ENCODE data around the gene MEIOSIN. TPM values are rescaled to one million over a fixed set of nuclear protein-coding genes. Genes with fewer than 3 reads are reported as not detected.

Gene MEIOSIN
- total and polyA plus RNA-seq, 2 of the 13 experiments (the other 11 are each of a cell fraction or from before 2014, with no cell fraction given) = not detected

DNA sequence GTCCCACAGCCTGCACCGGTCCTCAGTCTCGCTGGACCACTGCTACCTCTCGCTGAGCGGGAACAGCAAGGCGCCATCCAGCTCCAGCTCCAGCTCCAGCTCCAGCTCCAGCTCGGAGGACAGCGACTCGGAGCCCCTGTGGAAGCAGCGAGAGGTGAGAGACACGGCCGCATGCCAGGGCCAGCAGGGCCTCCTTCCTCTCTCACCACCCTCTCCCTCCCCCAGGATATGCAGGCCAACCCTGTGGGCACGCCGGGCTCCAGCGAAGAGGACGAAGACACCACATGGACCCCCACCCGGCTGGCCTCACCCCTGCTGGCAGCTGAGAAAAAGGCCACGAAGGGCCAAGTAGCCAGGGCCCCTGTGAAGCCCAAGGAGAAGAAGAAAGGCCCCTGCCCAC, 28.5 kb downstream of the MEIOSIN start:
- Histone ChIP-seq H3K36me3 (replicated peaks in 1 of 2; ENCODE audit: control insufficient read depth in 1 of 2, insufficient read depth in 2 of 2, low read length in 2 of 2) (no peaks in the 10 kb centered on the region), H3K27ac (ENCODE audit: extremely low read length, insufficient read depth, low read length) (no peak overlapping the region), H3K79me2 (ENCODE audit: insufficient read depth, low read length) (no peaks in the 10 kb centered on the region), H3K9ac (ENCODE audit: insufficient read depth, low read depth, low read length) (no peak overlapping the region), H2AFZ (ENCODE audit: low read length) (no peak overlapping the region), H3K4me3 (replicated peaks in 1 of 3; ENCODE audit: insufficient read depth in 1 of 3, low read depth in 2 of 3, low read length in 3 of 3) (no peak overlapping the region), H3K4me1 (ENCODE audit: insufficient read depth, low read length) (peaks cover 25% of the 10 kb centered on the region), H3K4me2 (ENCODE audit: low read depth, low read length) (no peak overlapping the region), H4K20me1 (ENCODE audit: insufficient read depth, low read length) (no peaks in the 10 kb centered on the region), H3K9me3 (ENCODE audit: low read length) (no peaks in the 10 kb centered on the region), H3K27me3 (ENCODE audit: control insufficient read depth in 1 of 2, insufficient read depth in 2 of 2, low read length in 2 of 2) (peaks cover 12 to 41% of the 10 kb centered on the region in 2 experiments; a peak in 4 of 5 replicates)
- no peak for ATAC-seq
- no peak for DNase-seq (ENCODE audit: low spot score)
- 36% methylated on average over 12 of the region's 17 CpGs for WGBS (ENCODE audit: low lambda C conversion rate)
- no peak for TF ChIP-seq IKZF1 (IDR thresholded peaks at IDR 0.05)
- no peak for TF ChIP-seq ZNF224 (CRISPR knock-in tag; IDR thresholded peaks at IDR 0.05)
- peak; percentile 73; the same call in 1 of the 2 replicates for TF ChIP-seq ZSCAN25 (CRISPR knock-in tag; IDR thresholded peaks at IDR 0.05)
- TF ChIP-seq TARDBP (CRISPR knock-in tag; IDR thresholded peaks at IDR 0.05) = no peak
- TF ChIP-seq, protein P1, sequence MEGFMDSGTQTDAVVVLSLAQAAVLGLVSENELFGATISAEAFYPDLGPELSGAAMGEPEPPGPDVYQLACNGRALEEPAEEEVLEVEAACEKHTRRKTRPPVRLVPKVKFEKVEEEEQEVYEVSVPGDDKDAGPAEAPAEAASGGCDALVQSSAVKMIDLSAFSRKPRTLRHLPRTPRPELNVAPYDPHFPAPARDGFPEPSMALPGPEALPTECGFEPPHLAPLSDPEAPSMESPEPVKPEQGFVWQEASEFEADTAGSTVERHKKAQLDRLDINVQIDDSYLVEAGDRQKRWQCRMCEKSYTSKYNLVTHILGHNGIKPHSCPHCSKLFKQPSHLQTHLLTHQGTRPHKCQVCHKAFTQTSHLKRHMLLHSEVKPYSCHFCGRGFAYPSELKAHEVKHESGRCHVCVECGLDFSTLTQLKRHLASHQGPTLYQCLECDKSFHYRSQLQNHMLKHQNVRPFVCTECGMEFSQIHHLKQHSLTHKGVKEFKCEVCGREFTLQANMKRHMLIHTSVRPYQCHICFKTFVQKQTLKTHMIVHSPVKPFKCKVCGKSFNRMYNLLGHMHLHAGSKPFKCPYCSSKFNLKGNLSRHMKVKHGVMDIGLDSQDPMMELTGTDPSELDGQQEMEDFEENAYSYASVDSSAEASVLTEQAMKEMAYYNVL (CRISPR knock-in tag; IDR thresholded peaks at IDR 0.05; ENCODE audit: borderline replicate concordance) = no peak
- TF ChIP-seq, protein P2, sequence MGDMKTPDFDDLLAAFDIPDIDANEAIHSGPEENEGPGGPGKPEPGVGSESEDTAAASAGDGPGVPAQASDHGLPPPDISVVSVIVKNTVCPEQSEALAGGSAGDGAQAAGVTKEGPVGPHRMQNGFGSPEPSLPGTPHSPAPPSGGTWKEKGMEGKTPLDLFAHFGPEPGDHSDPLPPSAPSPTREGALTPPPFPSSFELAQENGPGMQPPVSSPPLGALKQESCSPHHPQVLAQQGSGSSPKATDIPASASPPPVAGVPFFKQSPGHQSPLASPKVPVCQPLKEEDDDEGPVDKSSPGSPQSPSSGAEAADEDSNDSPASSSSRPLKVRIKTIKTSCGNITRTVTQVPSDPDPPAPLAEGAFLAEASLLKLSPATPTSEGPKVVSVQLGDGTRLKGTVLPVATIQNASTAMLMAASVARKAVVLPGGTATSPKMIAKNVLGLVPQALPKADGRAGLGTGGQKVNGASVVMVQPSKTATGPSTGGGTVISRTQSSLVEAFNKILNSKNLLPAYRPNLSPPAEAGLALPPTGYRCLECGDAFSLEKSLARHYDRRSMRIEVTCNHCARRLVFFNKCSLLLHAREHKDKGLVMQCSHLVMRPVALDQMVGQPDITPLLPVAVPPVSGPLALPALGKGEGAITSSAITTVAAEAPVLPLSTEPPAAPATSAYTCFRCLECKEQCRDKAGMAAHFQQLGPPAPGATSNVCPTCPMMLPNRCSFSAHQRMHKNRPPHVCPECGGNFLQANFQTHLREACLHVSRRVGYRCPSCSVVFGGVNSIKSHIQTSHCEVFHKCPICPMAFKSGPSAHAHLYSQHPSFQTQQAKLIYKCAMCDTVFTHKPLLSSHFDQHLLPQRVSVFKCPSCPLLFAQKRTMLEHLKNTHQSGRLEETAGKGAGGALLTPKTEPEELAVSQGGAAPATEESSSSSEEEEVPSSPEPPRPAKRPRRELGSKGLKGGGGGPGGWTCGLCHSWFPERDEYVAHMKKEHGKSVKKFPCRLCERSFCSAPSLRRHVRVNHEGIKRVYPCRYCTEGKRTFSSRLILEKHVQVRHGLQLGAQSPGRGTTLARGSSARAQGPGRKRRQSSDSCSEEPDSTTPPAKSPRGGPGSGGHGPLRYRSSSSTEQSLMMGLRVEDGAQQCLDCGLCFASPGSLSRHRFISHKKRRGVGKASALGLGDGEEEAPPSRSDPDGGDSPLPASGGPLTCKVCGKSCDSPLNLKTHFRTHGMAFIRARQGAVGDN (CRISPR knock-in tag; IDR thresholded peaks at IDR 0.05) = peak; percentile 30
- TF ChIP-seq NFE2L1 (CRISPR knock-in tag; IDR thresholded peaks at IDR 0.05; ENCODE audit: borderline replicate concordance) = no peak
- in situ Hi-C loops (cut with HindIII; ENCODE audit: extremely low pct_ligation_motif_present, low pct_unique_long_range_greater_than_20kb) = no loop called here
- CTCF ChIA-PET (ENCODE audit: low intra/inter-chr PET ratio, low total read pairs) = no interaction called here
- POLR2A ChIA-PET = interaction anchor here (1.7 kb wide), 1 partner anchor 8 kb away, joined by 6 read pairs; the partner anchor contains the start of gene SIX5
- FAIRE-seq = no peak
- no TSS peak for BruUV-seq (replicated peaks)
- intact Hi-C loops (cut with micrococcal nuclease; ENCODE audit: unreplicated experiment) = no loop called here

Measured in HepG2 (cell line).